SU-DHL-6 (cell line): ENCODE results near the gene DPF1.

Source experiments
- H2AFZ ChIP-seq: fragments of 200-600 bp; sonication (generic); 2 replicates; pipeline ENCODE4 v1.6.1; 2014; ENCODE audit warnings: low read depth, mild to moderate bottlenecking, moderate library complexity, mixed read lengths, antibody characterized with exemption, low read length; ENCODE audit not compliant: severe bottlenecking
- H3F3A ChIP-seq: fragments of 200-600 bp; shearing (Covaris generic); 2 replicates; pipeline ENCODE4 v1.6.0; 2016; ENCODE audit warnings: antibody characterized with exemption, mild to moderate bottlenecking; ENCODE audit not compliant: insufficient read depth
- H3K27ac ChIP-seq: fragments of 200-600 bp; sonication (generic); 2 replicates; pipeline ENCODE4 v1.5.1; 2016; ENCODE audit warnings: low read depth, mild to moderate bottlenecking, low read length, moderate library complexity, mixed read lengths
- H3K27me3 ChIP-seq: fragments of 200-600 bp; sonication (generic), shearing (Covaris generic); 2 replicates; pipeline ENCODE4 v1.6.0; 2014; ENCODE audit warnings: mild to moderate bottlenecking, low read length
- H3K36me3 ChIP-seq: fragments of 200-600 bp; sonication (generic); 2 replicates; pipeline ENCODE4 v1.6.1; 2014; ENCODE audit warnings: mild to moderate bottlenecking, low read length, mixed read lengths
- H3K4me2 ChIP-seq: fragments of 300-600, 200-600 bp; shearing (Covaris generic), sonication (generic); 2 replicates; pipeline ENCODE4 v1.6.0; 2014; ENCODE audit warnings: low read length, low read depth, mild to moderate bottlenecking; ENCODE audit not compliant: poor library complexity, severe bottlenecking
- H3K4me3 ChIP-seq: fragments of 200-600 bp; sonication (generic); 2 replicates; pipeline ENCODE4 v1.5.1; 2014; ENCODE audit warnings: antibody characterized with exemption, low read length, mild to moderate bottlenecking, mixed read lengths; ENCODE audit not compliant: insufficient read depth, poor library complexity, severe bottlenecking
- H3K79me2 ChIP-seq: fragments of 200-600 bp; sonication (generic); 2 replicates; pipeline ENCODE4 v1.6.1; 2014; ENCODE audit warnings: mild to moderate bottlenecking, low read length, moderate library complexity; ENCODE audit not compliant: insufficient read depth
- H3K9ac ChIP-seq: fragments of 200-600 bp; sonication (generic); 2 replicates; pipeline ENCODE4 v1.7.0; 2014; ENCODE audit warnings: mild to moderate bottlenecking, low read length
- H3K9me2 ChIP-seq: fragments of 200-600 bp; sonication (generic); replicated peaks from 2 replicates; pipeline ENCODE4 v1.6.1; 2014; ENCODE audit warnings: low read length; ENCODE audit not compliant: insufficient read depth
- H3K9me3 ChIP-seq: fragments of 200-600 bp; sonication (generic); 2 replicates; pipeline ENCODE4 v1.6.1; 2014; ENCODE audit warnings: low read length, mixed read lengths; ENCODE audit not compliant: insufficient read depth
- H4K20me1 ChIP-seq: fragments of 200-600 bp; sonication (generic); 2 replicates; pipeline ENCODE4 v1.6.1; 2014; ENCODE audit warnings: low read depth, mild to moderate bottlenecking, antibody characterized with exemption, low read length, moderate library complexity, mixed read lengths
- EZH2phosphoT487 ChIP-seq: fragments of 200-600 bp; sonication (generic), shearing (Covaris generic); conservative IDR thresholded peaks from 2 replicates; pipeline ENCODE4 v1.6.1; 2018; ENCODE audit warnings: mild to moderate bottlenecking, antibody characterized with exemption, low read length, moderate library complexity, mixed read lengths
- TF ChIP-seq, protein P1 (sequence below): fragments of 200-600 bp; sonication (generic); IDR thresholded peaks from one replicate; pipeline ENCODE4 v1.5.1; 2017; ENCODE audit warnings: antibody characterized with exemption, mild to moderate bottlenecking, low read length, moderate library complexity; ENCODE audit not compliant: insufficient read depth, poor library complexity, severe bottlenecking

DPF1 gene

DNA sequence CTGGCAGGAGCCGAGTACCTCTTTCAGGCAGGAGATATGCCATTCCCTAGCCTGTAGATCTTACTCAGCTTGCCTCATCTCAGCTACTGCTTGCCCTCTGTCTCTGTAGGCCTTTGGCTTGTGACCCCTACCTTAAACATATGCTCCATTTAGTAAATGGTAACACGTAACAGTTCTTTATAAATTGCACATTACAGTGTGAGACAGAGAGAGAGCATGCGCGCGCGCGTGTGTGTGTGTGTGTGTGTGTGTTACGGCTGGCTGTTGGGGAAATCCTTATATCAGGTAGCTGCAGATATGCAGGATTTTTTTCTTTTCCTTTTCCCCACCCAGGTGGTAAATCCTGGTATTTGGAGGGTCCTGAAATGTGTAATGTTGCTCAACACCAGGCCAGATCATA lies 44.5 kb upstream of the DPF1 start:
- Histone ChIP-seq H3K4me3 (no peak overlapping the region), H3K9me3 (no peaks in the 10 kb centered on the region), H3K27ac (no peak overlapping the region), H3F3A (peaks cover 9% of the 10 kb centered on the region), H3K79me2 (no peaks in the 10 kb centered on the region), H3K27me3 (no peaks in the 10 kb centered on the region), H3K9me2 (no peaks in the 10 kb centered on the region), H3K9ac (no peak overlapping the region), H3K36me3 (no peaks in the 10 kb centered on the region), H3K4me2 (no peak overlapping the region), H2AFZ (no peak overlapping the region), H4K20me1 (no peaks in the 10 kb centered on the region)
- TF ChIP-seq EZH2phosphoT487: no peak
- TF ChIP-seq, protein P1, sequence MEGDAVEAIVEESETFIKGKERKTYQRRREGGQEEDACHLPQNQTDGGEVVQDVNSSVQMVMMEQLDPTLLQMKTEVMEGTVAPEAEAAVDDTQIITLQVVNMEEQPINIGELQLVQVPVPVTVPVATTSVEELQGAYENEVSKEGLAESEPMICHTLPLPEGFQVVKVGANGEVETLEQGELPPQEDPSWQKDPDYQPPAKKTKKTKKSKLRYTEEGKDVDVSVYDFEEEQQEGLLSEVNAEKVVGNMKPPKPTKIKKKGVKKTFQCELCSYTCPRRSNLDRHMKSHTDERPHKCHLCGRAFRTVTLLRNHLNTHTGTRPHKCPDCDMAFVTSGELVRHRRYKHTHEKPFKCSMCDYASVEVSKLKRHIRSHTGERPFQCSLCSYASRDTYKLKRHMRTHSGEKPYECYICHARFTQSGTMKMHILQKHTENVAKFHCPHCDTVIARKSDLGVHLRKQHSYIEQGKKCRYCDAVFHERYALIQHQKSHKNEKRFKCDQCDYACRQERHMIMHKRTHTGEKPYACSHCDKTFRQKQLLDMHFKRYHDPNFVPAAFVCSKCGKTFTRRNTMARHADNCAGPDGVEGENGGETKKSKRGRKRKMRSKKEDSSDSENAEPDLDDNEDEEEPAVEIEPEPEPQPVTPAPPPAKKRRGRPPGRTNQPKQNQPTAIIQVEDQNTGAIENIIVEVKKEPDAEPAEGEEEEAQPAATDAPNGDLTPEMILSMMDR: no peak

DNA sequence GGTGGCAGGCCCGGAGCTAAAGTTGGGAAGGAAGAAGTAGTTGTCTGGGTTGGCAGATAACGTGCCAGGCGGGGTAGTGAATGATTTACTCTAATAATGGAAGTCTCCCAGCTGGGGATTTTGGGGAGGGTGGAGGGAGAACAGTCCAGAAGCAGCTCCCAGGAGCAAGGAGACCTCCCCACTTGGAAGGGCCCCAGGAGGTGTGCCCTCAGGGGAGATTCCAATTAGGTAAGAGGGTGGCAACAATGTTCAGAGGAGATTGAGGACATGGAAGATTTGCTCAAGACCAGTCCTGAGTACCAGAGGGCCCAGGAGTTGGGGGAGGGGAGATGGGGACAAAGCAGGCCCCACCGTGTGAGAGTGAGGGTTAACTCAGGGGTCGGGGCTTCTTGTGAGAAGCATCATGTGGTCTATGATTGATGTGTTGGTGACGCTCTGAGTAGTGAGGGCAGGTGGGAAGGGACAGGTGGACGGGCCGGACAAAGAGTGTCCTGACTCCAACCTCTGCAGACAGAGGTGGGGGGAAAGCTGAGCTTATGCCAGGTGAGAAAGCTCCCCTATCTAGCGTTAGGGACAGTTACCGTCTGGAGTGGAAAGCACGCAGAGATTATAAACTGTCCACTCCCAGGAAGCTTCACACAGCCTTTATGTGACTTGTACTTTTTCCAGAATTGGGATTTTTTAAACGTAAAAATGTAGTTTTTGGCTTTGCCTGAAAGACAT lies 43.9 kb upstream of the DPF1 start:
- H4K20me1 ChIP-seq: no peaks in the 10 kb centered on the region
- no peaks in the 10 kb centered on the region for H3K9me3 ChIP-seq
- no peak overlapping the region for H2AFZ ChIP-seq
- no peaks in the 10 kb centered on the region for H3K36me3 ChIP-seq
- TF ChIP-seq, protein P1: no peak
- TF ChIP-seq EZH2phosphoT487: no peak
- H3F3A ChIP-seq: peaks cover 14% of the 10 kb centered on the region
- H3K9me2 ChIP-seq: no peaks in the 10 kb centered on the region
- no peaks in the 10 kb centered on the region for H3K79me2 ChIP-seq
- H3K9ac ChIP-seq: no peak overlapping the region
- no peak overlapping the region for H3K4me2 ChIP-seq
- no peaks in the 10 kb centered on the region for H3K27me3 ChIP-seq
- H3K27ac ChIP-seq: no peak overlapping the region
- H3K4me3 ChIP-seq: no peak overlapping the region

DNA sequence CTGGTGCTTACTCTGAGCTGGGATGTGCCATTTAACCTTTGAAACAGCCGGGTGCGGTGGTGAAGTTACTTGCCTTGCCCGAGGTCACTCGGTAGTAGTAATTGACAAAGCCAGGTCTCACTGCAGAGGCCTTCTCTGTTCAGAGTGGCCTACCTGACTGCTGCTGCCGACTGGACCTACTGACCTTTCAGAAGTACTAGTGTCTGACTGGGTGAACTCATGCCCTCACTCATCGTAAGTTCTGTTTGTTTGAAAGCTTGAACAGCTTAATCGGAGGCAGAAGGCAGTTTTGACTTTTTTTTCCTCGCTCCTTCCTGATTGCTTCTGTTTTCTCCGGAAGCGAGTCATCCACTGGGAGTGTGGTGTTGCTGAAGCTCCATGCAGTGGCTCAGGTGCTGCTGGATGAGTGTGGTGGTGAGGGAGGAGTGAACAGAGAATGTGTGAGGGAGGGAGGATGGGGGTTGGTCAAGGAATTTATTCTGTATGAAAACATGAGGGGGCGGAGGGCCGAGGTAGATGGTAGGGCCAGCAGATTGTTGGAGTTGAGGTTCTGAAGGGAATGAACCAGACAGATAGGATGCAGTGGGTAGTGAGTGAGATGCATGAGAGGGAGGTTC lies 43.1 kb upstream of the DPF1 start:
- no peaks in the 10 kb centered on the region for H3K9me3 ChIP-seq
- H3K9ac ChIP-seq: no peak overlapping the region
- H3K27ac ChIP-seq: no peak overlapping the region
- H3K79me2 ChIP-seq: no peaks in the 10 kb centered on the region
- no peak overlapping the region for H3K4me2 ChIP-seq
- no peak overlapping the region for H2AFZ ChIP-seq
- H3F3A ChIP-seq: peaks cover 14% of the 10 kb centered on the region
- no peaks in the 10 kb centered on the region for H3K36me3 ChIP-seq
- no peaks in the 10 kb centered on the region for H3K27me3 ChIP-seq
- H3K4me3 ChIP-seq: no peak overlapping the region
- no peaks in the 10 kb centered on the region for H4K20me1 ChIP-seq
- no peaks in the 10 kb centered on the region for H3K9me2 ChIP-seq
- TF ChIP-seq EZH2phosphoT487: no peak
- TF ChIP-seq, protein P1: no peak
